ENCODE data around the gene COL26A1. TPM values are rescaled to one million over a fixed set of nuclear protein-coding genes. Genes with fewer than 3 reads are reported as not detected.

Gene COL26A1
- total RNA-seq, 1 experiment from 2014 or later: 42.6 TPM

GRCh38 chr7:101565601-101566209, 203.0 kb downstream of the COL26A1 start:
- no peak overlapping the region for H3K18ac ChIP-seq (ENCODE audit: insufficient read length, low read depth, low read length)
- WGBS (ENCODE audit: extremely low coverage, insufficient read length, low lambda C conversion rate): no CpG with 5 or more reads among the region's 8 CpGs
- no peaks in the 10 kb centered on the region for H3K79me2 ChIP-seq (ENCODE audit: insufficient read depth, low read length)
- H3K27ac ChIP-seq (ENCODE audit: insufficient read length, low read depth, low read length): no peak overlapping the region
- no peak overlapping the region for H4K91ac ChIP-seq (ENCODE audit: insufficient read length, low read depth, low read length)
- H3K14ac ChIP-seq (ENCODE audit: insufficient read depth, low read length): no peak overlapping the region
- H2BK5ac ChIP-seq (ENCODE audit: insufficient read length, low read length): no peak overlapping the region
- no peak overlapping the region for H2AFZ ChIP-seq (ENCODE audit: low read length)
- H3K4me1 ChIP-seq (ENCODE audit: insufficient read depth, low read length): peaks cover 2% of the 10 kb centered on the region; the same call in 1 of the 2 replicates
- H3K79me1 ChIP-seq (ENCODE audit: insufficient read depth, low read depth, low read length, poor library complexity, severe bottlenecking): no peaks in the 10 kb centered on the region
- H4K8ac ChIP-seq (replicated peaks; ENCODE audit: insufficient read length, low read depth, low read length): no peak overlapping the region
- H3K23me2 ChIP-seq (ENCODE audit: insufficient read length, low read depth, low read length, poor library complexity, severe bottlenecking): no peaks in the 10 kb centered on the region
- H3K36me3 Mint-ChIP-seq (ENCODE audit: insufficient read depth in 1 of 3, low read depth in 3 of 3): peaks cover 0 to 8% (median 1%) of the 10 kb centered on the region in 3 experiments; a peak in 3 of 7 replicates
- no peak overlapping the region for H3T11ph ChIP-seq (ENCODE audit: low read length)
- TF ChIP-seq, protein P1, sequence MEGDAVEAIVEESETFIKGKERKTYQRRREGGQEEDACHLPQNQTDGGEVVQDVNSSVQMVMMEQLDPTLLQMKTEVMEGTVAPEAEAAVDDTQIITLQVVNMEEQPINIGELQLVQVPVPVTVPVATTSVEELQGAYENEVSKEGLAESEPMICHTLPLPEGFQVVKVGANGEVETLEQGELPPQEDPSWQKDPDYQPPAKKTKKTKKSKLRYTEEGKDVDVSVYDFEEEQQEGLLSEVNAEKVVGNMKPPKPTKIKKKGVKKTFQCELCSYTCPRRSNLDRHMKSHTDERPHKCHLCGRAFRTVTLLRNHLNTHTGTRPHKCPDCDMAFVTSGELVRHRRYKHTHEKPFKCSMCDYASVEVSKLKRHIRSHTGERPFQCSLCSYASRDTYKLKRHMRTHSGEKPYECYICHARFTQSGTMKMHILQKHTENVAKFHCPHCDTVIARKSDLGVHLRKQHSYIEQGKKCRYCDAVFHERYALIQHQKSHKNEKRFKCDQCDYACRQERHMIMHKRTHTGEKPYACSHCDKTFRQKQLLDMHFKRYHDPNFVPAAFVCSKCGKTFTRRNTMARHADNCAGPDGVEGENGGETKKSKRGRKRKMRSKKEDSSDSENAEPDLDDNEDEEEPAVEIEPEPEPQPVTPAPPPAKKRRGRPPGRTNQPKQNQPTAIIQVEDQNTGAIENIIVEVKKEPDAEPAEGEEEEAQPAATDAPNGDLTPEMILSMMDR (conservative IDR thresholded peaks at IDR 0.05): no peak
- no peaks in the 10 kb centered on the region for H3K9me3 ChIP-seq (ENCODE audit: control insufficient read depth, low read depth, low read length)
- DNase-seq: peak; percentile 24
- H2BK20ac ChIP-seq (ENCODE audit: low read depth, low read length, poor library complexity, severe bottlenecking): no peak overlapping the region
- H2BK120ac ChIP-seq (ENCODE audit: low read depth, low read length, poor library complexity, severe bottlenecking): no peak overlapping the region
- H3K27me3 ChIP-seq (ENCODE audit: insufficient read depth, low read length): no peaks in the 10 kb centered on the region
- no peak overlapping the region for H3K4ac ChIP-seq (ENCODE audit: low read depth, low read length)
- no peak overlapping the region for H2BK15ac ChIP-seq (ENCODE audit: low read depth, low read length)
- no peak overlapping the region for H3K4me3 Mint-ChIP-seq
- no peak overlapping the region for H2AK5ac ChIP-seq (ENCODE audit: insufficient read length, low read length)
- no peak overlapping the region for H3K56ac ChIP-seq (ENCODE audit: insufficient read length, low read depth, low read length)
- H4K20me1 ChIP-seq (ENCODE audit: control insufficient read depth, insufficient read depth, insufficient read length): no peaks in the 10 kb centered on the region
- no peak overlapping the region for H2BK12ac ChIP-seq (ENCODE audit: insufficient read length, low read depth, low read length)
- no peak overlapping the region for H3K4me2 ChIP-seq (ENCODE audit: insufficient read depth, insufficient read length, low read length)
- H3K27ac Mint-ChIP-seq: peak overlapping the region in 1 of 3 experiments; percentile 20; a peak in 1 of 7 replicates
- H3K9me3 Mint-ChIP-seq: peaks cover 8 to 12% of the 10 kb centered on the region in 2 experiments
- H4K5ac ChIP-seq (ENCODE audit: insufficient read length, low read depth, low read length): no peak overlapping the region
- H3K27me3 Mint-ChIP-seq (ENCODE audit: low read depth): peaks cover 2% of the 10 kb centered on the region
- no peak overlapping the region for H3K9ac ChIP-seq (ENCODE audit: extremely low read depth, insufficient read length, low read length)
- no peak overlapping the region for H3K23ac ChIP-seq (ENCODE audit: insufficient read length, low read depth, low read length)
- peaks cover 21 to 39% of the 10 kb centered on the region in 2 experiments for H3K4me1 Mint-ChIP-seq
